HG03575 (cell line): ENCODE measurements around the gene HRH4.

Experiments
- ATAC-seq: cut with Tn5 transposase; IDR thresholded peaks from one replicate; pipeline ENCODE4 v1.9.1; 2021; ENCODE audit not compliant: unreplicated experiment, insufficient number of reproducible peaks, low FRiP score; ENCODE audit errors: extremely low read depth

HRH4 gene

GRCh38 chr18:24500217-24500616, 39.8 kb downstream of the HRH4 start:
- no peak for ATAC-seq

DNA sequence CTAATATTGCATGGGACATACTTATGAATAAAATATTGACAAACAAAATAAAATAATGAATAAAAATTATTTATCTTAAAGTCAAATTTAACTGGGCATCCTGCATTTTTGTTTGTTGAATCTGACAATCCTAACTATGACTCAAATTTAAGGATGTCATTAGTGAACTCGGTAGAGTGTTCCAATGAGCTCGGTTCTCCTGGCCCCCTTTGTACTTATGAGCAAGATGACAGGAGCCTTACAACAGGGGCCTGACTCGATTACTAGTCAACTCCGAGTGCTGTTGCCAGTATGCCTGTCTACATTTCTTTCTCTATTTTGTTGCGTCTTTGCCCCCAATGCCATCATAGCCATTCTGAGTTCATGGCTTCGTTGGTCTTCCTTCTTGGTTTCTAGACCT, 40.3 kb downstream of the HRH4 start:
- no peak for ATAC-seq

- no peak for ATAC-seq
Measured at GRCh38 chr18:24502667-24503523, 42.5 kb downstream of the HRH4 start.

DNA sequence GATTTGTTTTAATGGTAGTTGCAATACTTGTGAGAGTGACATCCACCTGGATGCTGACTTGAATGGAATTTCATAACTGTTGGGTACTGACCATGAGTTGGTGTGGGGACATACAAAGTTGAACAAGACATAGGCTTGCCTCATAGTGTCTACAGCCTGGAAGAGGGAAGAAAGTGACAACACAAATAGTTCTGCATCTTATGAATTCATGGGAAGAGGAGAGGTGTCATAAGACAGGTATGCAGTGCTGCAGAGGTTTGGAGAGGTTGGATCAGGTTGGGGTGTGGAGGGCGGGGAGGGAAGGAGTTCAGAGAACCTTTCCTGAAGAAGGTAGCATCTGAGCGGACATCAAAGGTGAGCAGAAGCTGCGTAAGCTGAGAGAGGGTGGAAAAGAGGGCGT, 44.0 kb downstream of the HRH4 start:
- no peak for ATAC-seq

GRCh38 chr18:24506175-24506574, 45.7 kb downstream of the HRH4 start:
- no peak for ATAC-seq

GRCh38 chr18:24509435-24509834, 49.0 kb downstream of the HRH4 start:
- ATAC-seq = no peak

DNA sequence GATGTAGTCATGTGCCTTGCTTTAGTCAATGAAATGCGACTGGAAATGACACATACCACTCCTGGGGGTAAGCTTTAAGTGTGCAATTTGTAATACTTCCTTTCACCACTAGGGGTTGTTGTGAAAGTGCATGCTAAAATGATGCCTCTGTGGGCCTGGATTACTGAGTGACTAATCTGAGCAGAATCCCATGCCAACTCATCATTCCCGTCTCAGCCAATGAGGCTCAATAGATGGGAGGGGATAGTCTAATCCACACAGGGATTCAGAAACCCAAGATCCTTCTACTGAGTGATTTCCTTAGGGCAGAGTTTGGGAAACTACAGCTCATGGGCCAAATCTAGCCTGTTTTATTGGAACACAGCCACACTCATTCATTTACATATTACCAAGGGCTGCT, 54.0 kb downstream of the HRH4 start:
- ATAC-seq = no peak

DNA sequence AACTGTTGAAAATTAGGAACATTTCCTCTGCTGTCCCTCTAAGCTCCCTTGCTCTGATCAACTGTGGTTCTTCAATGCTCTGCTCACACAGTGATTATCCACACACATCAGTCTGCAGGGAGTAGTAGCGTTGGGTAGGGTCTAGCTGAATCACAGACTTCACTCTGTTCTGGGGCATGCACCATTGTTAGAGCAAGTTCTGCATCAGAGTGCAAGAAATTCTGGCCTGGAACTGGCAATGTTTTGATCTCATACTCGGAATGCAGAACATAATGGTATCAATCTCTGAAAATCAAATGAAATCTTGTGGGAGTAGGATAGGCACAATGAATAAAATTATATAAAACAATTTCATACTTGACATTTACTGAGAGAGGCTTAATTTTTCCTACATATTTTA, 55.3 kb downstream of the HRH4 start:
- no peak for ATAC-seq

DNA sequence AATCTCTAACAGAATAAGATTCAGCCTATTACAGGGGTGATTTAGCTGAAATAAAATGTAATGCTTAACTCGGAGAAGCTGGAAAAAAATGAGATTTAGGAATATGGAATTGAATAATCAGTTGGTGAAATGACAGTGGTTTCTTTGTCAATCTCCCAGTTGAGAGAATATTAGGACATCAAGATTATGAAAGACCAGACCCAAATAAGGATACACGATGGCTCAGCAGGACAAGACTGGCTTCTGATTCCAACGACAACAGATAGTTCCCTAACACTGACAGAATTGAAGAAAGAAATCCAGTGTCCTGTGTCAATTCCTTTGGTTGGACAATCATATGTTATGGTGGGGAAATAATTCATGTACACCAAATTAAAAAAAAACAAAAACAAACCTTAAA, 55.8 kb downstream of the HRH4 start:
- ATAC-seq = no peak

- ATAC-seq = no peak
Measured at GRCh38 chr18:24517554-24517953, 57.1 kb downstream of the HRH4 start.

DNA sequence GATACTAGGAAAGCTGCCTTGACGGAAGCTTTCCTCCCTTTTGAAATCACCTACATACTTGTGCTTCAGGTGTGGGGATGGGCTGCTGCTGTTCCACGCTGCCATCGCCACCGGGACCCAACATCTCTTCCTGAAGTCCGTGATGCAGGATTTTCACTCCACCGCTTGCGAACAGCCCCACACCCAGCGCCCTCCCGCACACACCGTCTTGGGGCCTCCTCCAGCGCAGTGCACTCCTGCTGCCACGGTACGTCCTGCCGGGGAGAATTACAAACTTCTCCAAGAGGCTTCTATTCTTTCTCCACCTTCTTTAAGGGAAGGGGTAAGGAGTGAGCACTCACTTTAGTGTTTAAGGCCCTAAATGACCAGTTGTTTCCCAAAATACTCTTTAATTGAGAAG, 58.2 kb downstream of the HRH4 start:
- ATAC-seq = no peak
